Measurements from ENCODE around the gene OR2AJ1.

OR2AJ1 gene

DNA sequence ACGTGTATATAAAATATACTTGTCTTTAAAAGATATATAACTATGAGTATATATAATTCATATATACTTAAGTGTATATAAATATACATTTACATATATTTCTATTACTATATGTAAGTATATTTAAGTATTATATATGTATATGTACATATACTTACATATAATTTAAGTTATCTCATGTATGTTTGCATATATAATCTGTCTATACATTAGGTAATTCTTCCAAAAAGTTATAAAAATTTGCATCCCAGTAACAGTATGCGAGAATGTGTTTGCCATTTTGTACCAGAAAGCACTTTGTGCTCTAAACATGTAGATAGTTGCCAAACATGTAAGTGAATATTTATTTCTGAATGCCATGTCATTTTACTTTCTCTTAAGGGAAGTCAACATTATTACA lies 40.2 kb downstream of the OR2AJ1 start, which contains the start of gene OR2AK2:
Gene OR2AK2 (plus strand): TSS at position 301 of the 400 bp plus-strand sequence. CDS start 144 bp downstream, outside the sequence.
- Histone ChIP-seq H3K27ac (ENCODE audit: low read depth, low read length) (no peak within 1 kb of the TSS; the same call in 1 of the 2 replicates), H3K79me2 (ENCODE audit: control insufficient read depth, low read length) (no peaks in the 10 kb centered on the region), H3K27me3 (ENCODE audit: control insufficient read depth, low read length) (no peaks in the 10 kb centered on the region), H4K20me1 (ENCODE audit: control insufficient read depth, insufficient read depth, low read depth, low read length) (no peaks in the 10 kb centered on the region), H3K9me2 (replicated peaks; ENCODE audit: control insufficient read depth, low read length) (no peaks in the 10 kb centered on the region), H3K9me3 (ENCODE audit: control insufficient read depth, insufficient read depth, low read length) (no peaks in the 10 kb centered on the region), H3K4me3 (ENCODE audit: low read length) (no peak within 1 kb of the TSS), H3K4me1 (ENCODE audit: control insufficient read depth, low read length) (peaks cover 25% of the 10 kb centered on the region), H3F3A (ENCODE audit: control insufficient read depth, insufficient read depth) (peaks cover 5% of the 10 kb centered on the region; the same call in 1 of the 2 replicates), H3K36me3 (ENCODE audit: control insufficient read depth, low read length) (no peaks in the 10 kb centered on the region), H3K4me2 (ENCODE audit: low read length) (peak within 1 kb of the TSS; percentile 60; the same call in 1 of the 2 replicates)
- TF ChIP-seq EZH2phosphoT487 (IDR thresholded peaks at IDR 0.05; ENCODE audit: borderline replicate concordance, low read length) (no peak), CTCF (IDR thresholded peaks at IDR 0.05; ENCODE audit: low read depth, low read length, poor library complexity, severe bottlenecking) (no peak)

DNA sequence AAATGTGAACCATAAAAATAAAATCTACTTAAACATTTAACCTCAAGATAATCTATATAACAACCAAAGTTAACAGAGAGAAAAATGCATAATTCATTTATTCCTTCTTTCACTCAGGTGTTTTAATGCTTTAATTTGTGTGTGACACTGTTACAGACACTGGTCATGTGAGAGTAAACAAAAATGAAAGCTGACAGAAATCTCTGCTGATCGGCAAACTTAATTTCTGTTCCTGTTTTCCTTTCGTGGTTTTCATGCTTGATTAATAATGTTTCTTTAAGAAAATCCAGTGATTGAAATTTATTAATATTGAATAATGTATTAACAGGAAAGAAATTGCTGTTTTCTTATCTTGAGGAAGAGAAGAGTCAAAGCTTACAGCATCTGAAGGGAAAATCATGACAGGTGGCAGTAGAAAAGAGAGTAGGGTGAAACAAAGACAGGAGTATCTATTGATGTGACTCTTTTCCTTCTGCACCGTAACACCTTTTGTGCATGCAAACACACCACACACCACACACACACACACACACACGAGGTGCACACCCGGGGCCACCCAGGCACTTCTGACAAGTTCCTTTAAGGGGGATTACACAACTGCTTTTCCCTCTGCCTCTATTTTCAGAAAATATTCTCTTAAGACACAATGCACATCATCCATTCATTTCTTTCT lies 42.0 kb downstream of the OR2AJ1 start:
- no peaks in the 10 kb centered on the region for H3K9me3 ChIP-seq (ENCODE audit: control insufficient read depth, insufficient read depth, low read length)
- H3K27me3 ChIP-seq (ENCODE audit: control insufficient read depth, low read length) = no peaks in the 10 kb centered on the region
- peak overlapping the region; percentile 44 for H3K27ac ChIP-seq (ENCODE audit: low read depth, low read length)
- peaks cover 25% of the 10 kb centered on the region for H3K4me1 ChIP-seq (ENCODE audit: control insufficient read depth, low read length)
- peak overlapping the region; percentile 45 for H3K4me3 ChIP-seq (ENCODE audit: low read length)
- TF ChIP-seq CTCF (IDR thresholded peaks at IDR 0.05; ENCODE audit: low read depth, low read length, poor library complexity, severe bottlenecking) (no peak), EZH2phosphoT487 (IDR thresholded peaks at IDR 0.05; ENCODE audit: borderline replicate concordance, low read length) (no peak)
- H3K36me3 ChIP-seq (ENCODE audit: control insufficient read depth, low read length) = no peaks in the 10 kb centered on the region
- H4K20me1 ChIP-seq (ENCODE audit: control insufficient read depth, insufficient read depth, low read depth, low read length) = no peaks in the 10 kb centered on the region
- no peaks in the 10 kb centered on the region for H3K9me2 ChIP-seq (replicated peaks; ENCODE audit: control insufficient read depth, low read length)
- peaks cover 5% of the 10 kb centered on the region; the same call in 1 of the 2 replicates for H3F3A ChIP-seq (ENCODE audit: control insufficient read depth, insufficient read depth)
- H3K4me2 ChIP-seq (ENCODE audit: low read length) = peak overlapping the region; percentile 60
- no peaks in the 10 kb centered on the region for H3K79me2 ChIP-seq (ENCODE audit: control insufficient read depth, low read length)
